Keratinocyte (primary cell): ENCODE data around the gene PADI1. TPM values are rescaled to one million over a fixed set of nuclear protein-coding genes. Genes with fewer than 3 reads are reported as not detected.

ENCODE experiments used
- DNase-seq: peaks from one replicate; pipeline ENCODE4 v3.0.0-alpha.2; 2011; ENCODE audit warnings: low read depth, missing footprints, low spot score
- FAIRE-seq: peaks from 2 replicates; lab custom pipeline; 2011; peaks lifted over from hg19 to GRCh38; lab: Jason Lieb, UNC
- H2AFZ ChIP-seq: 2 replicates; pipeline ENCODE4 v1.6.0; 2012; ENCODE audit warnings: low read length, control low read depth, inconsistent platforms; ENCODE audit not compliant: control insufficient read depth
- H3K27ac ChIP-seq: 2 replicates; pipeline ENCODE4 v1.5.1; 2011; ENCODE audit warnings: low read length; ENCODE audit not compliant: control insufficient read depth, insufficient read depth
- H3K27me3 ChIP-seq: 3 replicates; pipeline ENCODE4 v1.6.0; 2011; ENCODE audit warnings: low read length; ENCODE audit not compliant: control insufficient read depth, insufficient read depth; ENCODE audit errors: extremely low read depth
- H3K36me3 ChIP-seq, 2 experiments: 2 replicates in 1 of 2; 3 replicates in 1 of 2; pipeline ENCODE4 v1.5.1; 2011; ENCODE audit warnings: low read length in 2 of 2, mild to moderate bottlenecking in 1 of 2; ENCODE audit not compliant: control insufficient read depth in 2 of 2, insufficient read depth in 2 of 2; ENCODE audit errors: extremely low read depth in 1 of 2
- H3K4me1 ChIP-seq: 3 replicates; pipeline ENCODE4 v1.5.1; 2011; ENCODE audit warnings: low read length; ENCODE audit not compliant: control insufficient read depth, insufficient read depth; ENCODE audit errors: extremely low read depth
- H3K4me2 ChIP-seq: 3 replicates; pipeline ENCODE4 v1.6.0; 2011; ENCODE audit warnings: low read depth, low read length; ENCODE audit not compliant: control insufficient read depth, insufficient read depth; ENCODE audit errors: extremely low read depth
- H3K4me3 ChIP-seq, 3 experiments: fragments of 200-600 bp in 1 of 3; sonication (generic) in 1 of 3; 2 replicates in 2 of 3; 3 replicates in 1 of 3; pipeline ENCODE4 v1.5.1; 2011 to 2016; ENCODE audit warnings: low read length in 3 of 3, mild to moderate bottlenecking in 3 of 3, control low read depth in 2 of 3, inconsistent platforms in 1 of 3, low read depth in 1 of 3, mixed read lengths in 1 of 3, mixed run types in 1 of 3, moderate library complexity in 1 of 3; ENCODE audit not compliant: control insufficient read depth in 2 of 3, insufficient read depth in 2 of 3; ENCODE audit errors: extremely low read depth in 1 of 3
- H3K79me2 ChIP-seq: 2 replicates; pipeline ENCODE4 v1.6.0; 2012; ENCODE audit warnings: low read length; ENCODE audit not compliant: control insufficient read depth, insufficient read depth
- H3K9ac ChIP-seq: 3 replicates; pipeline ENCODE4 v1.6.0; 2011; ENCODE audit warnings: low read length; ENCODE audit not compliant: control insufficient read depth, insufficient read depth; ENCODE audit errors: extremely low read depth
- H3K9me1 ChIP-seq: 3 replicates; pipeline ENCODE4 v1.6.0; 2011; ENCODE audit warnings: low read length; ENCODE audit not compliant: control insufficient read depth, insufficient read depth; ENCODE audit errors: extremely low read depth
- H3K9me3 ChIP-seq: 2 replicates; pipeline ENCODE4 v1.5.1; 2012; ENCODE audit warnings: low read depth, low read length; ENCODE audit not compliant: control insufficient read depth
- H4K20me1 ChIP-seq: 3 replicates; pipeline ENCODE4 v1.6.0; 2011; ENCODE audit warnings: low read length; ENCODE audit not compliant: control insufficient read depth, insufficient read depth; ENCODE audit errors: extremely low read depth
- EZH2 ChIP-seq: IDR thresholded peaks from one replicate; pipeline ENCODE4 v1.6.1; 2012; ENCODE audit warnings: inconsistent platforms, mild to moderate bottlenecking, low read length, moderate library complexity
- dilution Hi-C: fragments of 300-500 bp; cut with MboI; formaldehyde crosslinking; loops from one replicate; pipeline ENCODE4 v1.7.0; 2020; ENCODE audit warnings: low sequenced_read_pairs; ENCODE audit not compliant: extremely low pct_ligation_motif_present
- polyA plus RNA-seq, 5 experiments: library from polyadenylated mRNA; depleted of rRNA in 3 of 5; stranded (reverse) in 3 of 5; stranded (forward) in 1 of 5; unstranded in 1 of 5; fragments of >200 nt; gene quantifications; 1 replicate in 1 of 5; 2 replicates in 3 of 5; 3 replicates in 1 of 5; pipeline versions ENCODE4 v1.2.1 to v1.2.3, GENCODE V29; 2011 to 2012; ENCODE audit warnings: missing spikeins in 2 of 5, low read depth in 1 of 5, low replicate concordance in 1 of 5
- TF ChIP-seq, protein P1 (sequence below), 3 experiments: IDR thresholded peaks in 1 of 3; conservative IDR thresholded peaks in 1 of 3; optimal IDR thresholded peaks in 1 of 3; 2 replicates in 2 of 3; 3 replicates in 1 of 3; pipeline versions ENCODE3 to v1.5.1; 2011; ENCODE audit warnings: low read length in 3 of 3, mild to moderate bottlenecking in 3 of 3, moderate library complexity in 2 of 3, control low read depth in 1 of 3, inconsistent platforms in 1 of 3; ENCODE audit not compliant: insufficient read depth in 2 of 3; ENCODE audit errors: extremely low read depth in 1 of 3

Gene PADI1
- polyA plus RNA-seq, 1 donor (not counting 4 experiments of a cell fraction or from before 2014, with no cell fraction given) = 0.96 TPM

DNA sequence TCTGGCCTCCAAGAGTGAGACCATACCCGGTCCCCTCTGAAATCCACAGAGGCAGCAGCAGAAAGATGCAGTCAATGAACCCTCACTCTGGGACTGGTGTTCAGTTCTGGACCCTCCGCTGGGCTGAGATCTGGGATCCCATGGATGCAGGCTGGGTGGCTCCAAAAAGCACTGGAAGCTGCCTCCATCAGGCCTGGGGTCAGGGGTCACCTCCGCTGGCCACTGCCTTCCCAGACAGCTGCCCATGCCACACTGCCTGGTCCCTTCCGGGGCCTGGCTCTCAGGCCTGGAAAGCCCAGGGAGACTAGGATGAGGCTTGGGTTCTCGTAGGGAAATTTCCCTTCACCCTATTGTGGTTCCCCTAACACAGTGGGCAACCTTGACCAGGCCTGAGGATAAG lies 81.7 kb downstream of the PADI1 start:
- Histone ChIP-seq H3K36me3 (no peaks in the 10 kb centered on the region), H3K9me1 (no peaks in the 10 kb centered on the region), H3K27me3 (no peaks in the 10 kb centered on the region), H4K20me1 (no peaks in the 10 kb centered on the region), H3K27ac (no peak overlapping the region), H3K9ac (no peak overlapping the region), H3K4me3 (no peak overlapping the region), H3K79me2 (no peaks in the 10 kb centered on the region), H2AFZ (no peak overlapping the region), H3K9me3 (no peaks in the 10 kb centered on the region), H3K4me2 (peak overlapping the region; percentile 52), H3K4me1 (peaks cover 49% of the 10 kb centered on the region)
- TF ChIP-seq, protein P1, sequence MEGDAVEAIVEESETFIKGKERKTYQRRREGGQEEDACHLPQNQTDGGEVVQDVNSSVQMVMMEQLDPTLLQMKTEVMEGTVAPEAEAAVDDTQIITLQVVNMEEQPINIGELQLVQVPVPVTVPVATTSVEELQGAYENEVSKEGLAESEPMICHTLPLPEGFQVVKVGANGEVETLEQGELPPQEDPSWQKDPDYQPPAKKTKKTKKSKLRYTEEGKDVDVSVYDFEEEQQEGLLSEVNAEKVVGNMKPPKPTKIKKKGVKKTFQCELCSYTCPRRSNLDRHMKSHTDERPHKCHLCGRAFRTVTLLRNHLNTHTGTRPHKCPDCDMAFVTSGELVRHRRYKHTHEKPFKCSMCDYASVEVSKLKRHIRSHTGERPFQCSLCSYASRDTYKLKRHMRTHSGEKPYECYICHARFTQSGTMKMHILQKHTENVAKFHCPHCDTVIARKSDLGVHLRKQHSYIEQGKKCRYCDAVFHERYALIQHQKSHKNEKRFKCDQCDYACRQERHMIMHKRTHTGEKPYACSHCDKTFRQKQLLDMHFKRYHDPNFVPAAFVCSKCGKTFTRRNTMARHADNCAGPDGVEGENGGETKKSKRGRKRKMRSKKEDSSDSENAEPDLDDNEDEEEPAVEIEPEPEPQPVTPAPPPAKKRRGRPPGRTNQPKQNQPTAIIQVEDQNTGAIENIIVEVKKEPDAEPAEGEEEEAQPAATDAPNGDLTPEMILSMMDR (optimal IDR thresholded peaks at IDR 0.05 in 1 of 3, IDR thresholded peaks at IDR 0.05 in 1 of 3, conservative IDR thresholded peaks at IDR 0.05 in 1 of 3; ENCODE audit: extremely low read depth in 1 of 3, insufficient read depth in 2 of 3, low read length in 3 of 3) = no peak
- TF ChIP-seq EZH2 = no peak
- no peak for FAIRE-seq
- dilution Hi-C loops = loop anchor here (10.0 kb wide), 1 partner anchor 68 kb away; no protein-coding TSS in a partner anchor
- no peak for DNase-seq

DNA sequence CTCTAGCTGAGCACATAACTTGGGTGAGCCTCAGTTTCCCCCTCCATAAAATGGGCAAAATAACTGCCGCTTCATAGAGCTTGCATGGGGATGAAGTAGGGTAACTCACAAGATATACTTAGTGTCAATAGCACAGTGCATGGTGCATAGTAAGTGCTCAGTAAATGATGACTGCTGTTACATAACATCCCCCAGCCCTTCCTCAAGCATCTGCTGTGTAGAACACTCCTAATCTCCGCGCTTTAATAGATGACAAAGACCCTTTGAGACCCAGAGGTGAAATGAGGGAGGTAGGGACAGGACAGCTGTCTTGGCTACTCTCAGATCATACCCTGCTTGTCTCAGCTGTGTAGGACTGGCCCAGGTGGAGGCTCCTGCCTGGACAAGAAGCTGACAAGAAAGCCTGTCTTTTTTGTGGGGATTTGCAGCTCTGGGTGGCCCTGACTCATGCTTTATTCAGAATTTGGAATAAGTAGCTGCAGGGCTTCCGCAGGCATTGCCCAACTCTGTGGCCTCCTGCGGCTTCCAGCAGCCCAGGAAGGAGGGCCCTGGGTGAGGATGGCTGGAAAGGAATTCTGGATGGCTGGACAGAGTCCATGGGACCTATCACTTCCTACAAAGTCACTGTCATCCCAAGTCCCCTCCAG lies 82.3 kb downstream of the PADI1 start:
- no peak for TF ChIP-seq EZH2
- TF ChIP-seq, protein P1 (optimal IDR thresholded peaks at IDR 0.05 in 1 of 3, IDR thresholded peaks at IDR 0.05 in 1 of 3, conservative IDR thresholded peaks at IDR 0.05 in 1 of 3; ENCODE audit: extremely low read depth in 1 of 3, insufficient read depth in 2 of 3, low read length in 3 of 3) = no peak
- dilution Hi-C loops = loop anchor here (10.0 kb wide), 1 partner anchor 68 kb away; no protein-coding TSS in a partner anchor
- no peaks in the 10 kb centered on the region for H3K9me3 ChIP-seq
- H2AFZ ChIP-seq = no peak overlapping the region
- H3K27ac ChIP-seq = no peak overlapping the region
- H3K36me3 ChIP-seq = no peaks in the 10 kb centered on the region
- H3K79me2 ChIP-seq = no peaks in the 10 kb centered on the region
- FAIRE-seq (peak; percentile 98), DNase-seq (peak; percentile 94)
- H3K4me3 ChIP-seq = no peak overlapping the region
- no peak overlapping the region for H3K9ac ChIP-seq
- peaks cover 49% of the 10 kb centered on the region for H3K4me1 ChIP-seq
- no peaks in the 10 kb centered on the region for H3K9me1 ChIP-seq
- H3K27me3 ChIP-seq = no peaks in the 10 kb centered on the region
- H3K4me2 ChIP-seq = peak overlapping the region; percentile 52
- no peaks in the 10 kb centered on the region for H4K20me1 ChIP-seq
